ENCODE measurements around the gene CKS2. TPM values are rescaled to one million over a fixed set of nuclear protein-coding genes. Genes with fewer than 3 reads are reported as not detected.
"Not testable (repeated sequence)": the region's sequence is repeated elsewhere in the genome, so short reads cannot be mapped to it uniquely, and the experiment has no call there.

CKS2 gene
- polyA plus RNA-seq, 1 donor from 2014 or later = 48.5 TPM

GRCh38 chr9:89293014-89293413 is 18.0 kb upstream of the CKS2 start:
- no peaks in the 10 kb centered on the region for H3K79me2 ChIP-seq (replicated peaks; ENCODE audit: insufficient read depth, low read length)
- H3K9me2 ChIP-seq (ENCODE audit: insufficient read depth, low read length) = no peaks in the 10 kb centered on the region
- H3K4me3 ChIP-seq (ENCODE audit: low read length) = no peak overlapping the region
- H3K4me2 ChIP-seq (ENCODE audit: low read length) = no peak overlapping the region
- no peaks in the 10 kb centered on the region for H3K27me3 ChIP-seq (ENCODE audit: insufficient read depth, low read depth, low read length)
- no peaks in the 10 kb centered on the region for H3K9me3 ChIP-seq (ENCODE audit: low read length)
- no peaks in the 10 kb centered on the region for H4K20me1 ChIP-seq (ENCODE audit: insufficient read depth)
- no peak overlapping the region for H3K9ac ChIP-seq (ENCODE audit: low read length)
- H3K27ac ChIP-seq (ENCODE audit: low read length) = no peak overlapping the region
- no peak for TF ChIP-seq MXI1 (conservative IDR thresholded peaks at IDR 0.05; ENCODE audit: poor library complexity, severe bottlenecking)
- no peak for TF ChIP-seq EZH2 (IDR thresholded peaks at IDR 0.05; ENCODE audit: borderline replicate concordance, insufficient read depth, low read length, poor library complexity, severe bottlenecking)
- TF ChIP-seq TAF1 (IDR thresholded peaks at IDR 0.05; ENCODE audit: low read depth) = no peak
- TF ChIP-seq, protein P1, sequence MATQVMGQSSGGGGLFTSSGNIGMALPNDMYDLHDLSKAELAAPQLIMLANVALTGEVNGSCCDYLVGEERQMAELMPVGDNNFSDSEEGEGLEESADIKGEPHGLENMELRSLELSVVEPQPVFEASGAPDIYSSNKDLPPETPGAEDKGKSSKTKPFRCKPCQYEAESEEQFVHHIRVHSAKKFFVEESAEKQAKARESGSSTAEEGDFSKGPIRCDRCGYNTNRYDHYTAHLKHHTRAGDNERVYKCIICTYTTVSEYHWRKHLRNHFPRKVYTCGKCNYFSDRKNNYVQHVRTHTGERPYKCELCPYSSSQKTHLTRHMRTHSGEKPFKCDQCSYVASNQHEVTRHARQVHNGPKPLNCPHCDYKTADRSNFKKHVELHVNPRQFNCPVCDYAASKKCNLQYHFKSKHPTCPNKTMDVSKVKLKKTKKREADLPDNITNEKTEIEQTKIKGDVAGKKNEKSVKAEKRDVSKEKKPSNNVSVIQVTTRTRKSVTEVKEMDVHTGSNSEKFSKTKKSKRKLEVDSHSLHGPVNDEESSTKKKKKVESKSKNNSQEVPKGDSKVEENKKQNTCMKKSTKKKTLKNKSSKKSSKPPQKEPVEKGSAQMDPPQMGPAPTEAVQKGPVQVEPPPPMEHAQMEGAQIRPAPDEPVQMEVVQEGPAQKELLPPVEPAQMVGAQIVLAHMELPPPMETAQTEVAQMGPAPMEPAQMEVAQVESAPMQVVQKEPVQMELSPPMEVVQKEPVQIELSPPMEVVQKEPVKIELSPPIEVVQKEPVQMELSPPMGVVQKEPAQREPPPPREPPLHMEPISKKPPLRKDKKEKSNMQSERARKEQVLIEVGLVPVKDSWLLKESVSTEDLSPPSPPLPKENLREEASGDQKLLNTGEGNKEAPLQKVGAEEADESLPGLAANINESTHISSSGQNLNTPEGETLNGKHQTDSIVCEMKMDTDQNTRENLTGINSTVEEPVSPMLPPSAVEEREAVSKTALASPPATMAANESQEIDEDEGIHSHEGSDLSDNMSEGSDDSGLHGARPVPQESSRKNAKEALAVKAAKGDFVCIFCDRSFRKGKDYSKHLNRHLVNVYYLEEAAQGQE (IDR thresholded peaks at IDR 0.05; ENCODE audit: borderline replicate concordance) = no peak
- TF ChIP-seq, protein P2, sequence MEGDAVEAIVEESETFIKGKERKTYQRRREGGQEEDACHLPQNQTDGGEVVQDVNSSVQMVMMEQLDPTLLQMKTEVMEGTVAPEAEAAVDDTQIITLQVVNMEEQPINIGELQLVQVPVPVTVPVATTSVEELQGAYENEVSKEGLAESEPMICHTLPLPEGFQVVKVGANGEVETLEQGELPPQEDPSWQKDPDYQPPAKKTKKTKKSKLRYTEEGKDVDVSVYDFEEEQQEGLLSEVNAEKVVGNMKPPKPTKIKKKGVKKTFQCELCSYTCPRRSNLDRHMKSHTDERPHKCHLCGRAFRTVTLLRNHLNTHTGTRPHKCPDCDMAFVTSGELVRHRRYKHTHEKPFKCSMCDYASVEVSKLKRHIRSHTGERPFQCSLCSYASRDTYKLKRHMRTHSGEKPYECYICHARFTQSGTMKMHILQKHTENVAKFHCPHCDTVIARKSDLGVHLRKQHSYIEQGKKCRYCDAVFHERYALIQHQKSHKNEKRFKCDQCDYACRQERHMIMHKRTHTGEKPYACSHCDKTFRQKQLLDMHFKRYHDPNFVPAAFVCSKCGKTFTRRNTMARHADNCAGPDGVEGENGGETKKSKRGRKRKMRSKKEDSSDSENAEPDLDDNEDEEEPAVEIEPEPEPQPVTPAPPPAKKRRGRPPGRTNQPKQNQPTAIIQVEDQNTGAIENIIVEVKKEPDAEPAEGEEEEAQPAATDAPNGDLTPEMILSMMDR (IDR thresholded peaks at IDR 0.05; ENCODE audit: poor library complexity, severe bottlenecking) = no peak
- no peak for TF ChIP-seq EP300 (conservative IDR thresholded peaks at IDR 0.05; ENCODE audit: poor library complexity, severe bottlenecking)
- TF ChIP-seq POLR2AphosphoS5 (IDR thresholded peaks at IDR 0.05) = no peak
- no peak for TF ChIP-seq RAD21 (conservative IDR thresholded peaks at IDR 0.05)
- no peak for TF ChIP-seq SMC3 (conservative IDR thresholded peaks at IDR 0.05; ENCODE audit: poor library complexity)
- no peaks in the 10 kb centered on the region for H3K36me3 ChIP-seq (ENCODE audit: insufficient read depth, low read length)
- no peaks in the 10 kb centered on the region for H3F3A ChIP-seq (ENCODE audit: insufficient read depth, low read length, poor library complexity, severe bottlenecking)
- no peak overlapping the region for H2AFZ ChIP-seq (ENCODE audit: low read depth, low read length)

DNA sequence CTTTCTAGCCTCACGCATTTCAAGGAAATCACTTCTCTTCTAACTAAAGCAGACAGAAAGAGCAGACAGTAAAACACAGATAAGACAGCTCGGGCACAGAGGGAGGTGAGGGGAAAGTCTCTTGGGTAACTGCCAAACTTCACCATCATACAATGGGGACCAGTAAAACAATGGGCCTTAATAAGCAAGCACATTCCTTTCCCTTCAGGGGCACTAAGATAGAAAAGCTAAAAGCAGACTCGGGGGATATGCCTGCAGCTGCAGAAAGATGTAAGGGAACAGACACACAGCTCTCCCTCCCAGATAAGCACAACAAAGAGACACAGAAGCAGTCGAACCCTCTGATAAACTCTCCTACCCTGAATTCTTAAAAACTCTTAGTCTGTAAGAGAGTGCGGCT is 15.6 kb upstream of the CKS2 start:
- Histone ChIP-seq H3K4me3 (ENCODE audit: low read length) (no peak overlapping the region), H3K79me2 (replicated peaks; ENCODE audit: insufficient read depth, low read length) (no peaks in the 10 kb centered on the region), H2AFZ (ENCODE audit: low read depth, low read length) (no peak overlapping the region), H3K9ac (ENCODE audit: low read length) (no peak overlapping the region), H3K9me2 (ENCODE audit: insufficient read depth, low read length) (no peaks in the 10 kb centered on the region), H4K20me1 (ENCODE audit: insufficient read depth) (no peaks in the 10 kb centered on the region), H3K27me3 (ENCODE audit: insufficient read depth, low read depth, low read length) (no peaks in the 10 kb centered on the region), H3K27ac (ENCODE audit: low read length) (no peak overlapping the region), H3K36me3 (ENCODE audit: insufficient read depth, low read length) (no peaks in the 10 kb centered on the region), H3K9me3 (ENCODE audit: low read length) (no peaks in the 10 kb centered on the region), H3K4me2 (ENCODE audit: low read length) (no peak overlapping the region), H3F3A (ENCODE audit: insufficient read depth, low read length, poor library complexity, severe bottlenecking) (no peaks in the 10 kb centered on the region)
- TF ChIP-seq EZH2 (IDR thresholded peaks at IDR 0.05; ENCODE audit: borderline replicate concordance, insufficient read depth, low read length, poor library complexity, severe bottlenecking) = no peak
- no peak for TF ChIP-seq POLR2AphosphoS5 (IDR thresholded peaks at IDR 0.05)
- no peak for TF ChIP-seq EP300 (conservative IDR thresholded peaks at IDR 0.05; ENCODE audit: poor library complexity, severe bottlenecking)
- TF ChIP-seq, protein P2 (IDR thresholded peaks at IDR 0.05; ENCODE audit: poor library complexity, severe bottlenecking) = no peak
- no peak for TF ChIP-seq TAF1 (IDR thresholded peaks at IDR 0.05; ENCODE audit: low read depth)
- TF ChIP-seq MXI1 (conservative IDR thresholded peaks at IDR 0.05; ENCODE audit: poor library complexity, severe bottlenecking) = no peak
- TF ChIP-seq, protein P1 (IDR thresholded peaks at IDR 0.05; ENCODE audit: borderline replicate concordance) = no peak
- TF ChIP-seq RAD21 (conservative IDR thresholded peaks at IDR 0.05) = no peak
- TF ChIP-seq SMC3 (conservative IDR thresholded peaks at IDR 0.05; ENCODE audit: poor library complexity) = no peak

DNA sequence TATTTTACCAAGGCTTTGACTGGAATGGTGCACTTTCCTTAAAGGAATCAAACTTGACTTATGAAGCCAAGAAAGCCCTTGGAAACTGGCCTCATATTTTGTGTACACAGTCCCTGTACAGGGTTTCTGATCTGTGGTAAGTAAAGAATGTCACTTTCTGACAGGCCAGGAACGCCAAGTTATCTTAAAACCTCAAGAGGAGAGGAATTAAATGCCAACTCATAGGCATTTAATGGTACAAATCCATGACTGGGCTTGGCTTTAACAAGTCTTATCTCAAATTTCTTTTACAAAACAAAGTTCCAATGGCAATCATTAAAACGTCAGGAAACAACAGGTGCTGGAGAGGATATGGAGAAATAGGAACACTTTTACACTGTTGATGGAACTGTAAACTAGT is 9.0 kb upstream of the CKS2 start:
- not testable (repeated sequence) for H4K20me1 ChIP-seq (ENCODE audit: insufficient read depth); H3K27me3 ChIP-seq (ENCODE audit: insufficient read depth, low read depth, low read length); H3K36me3 ChIP-seq (ENCODE audit: insufficient read depth, low read length); H3K9ac ChIP-seq (ENCODE audit: low read length); H3K79me2 ChIP-seq (replicated peaks; ENCODE audit: insufficient read depth, low read length); H3F3A ChIP-seq (ENCODE audit: insufficient read depth, low read length, poor library complexity, severe bottlenecking); H3K9me2 ChIP-seq (ENCODE audit: insufficient read depth, low read length); H3K4me3 ChIP-seq (ENCODE audit: low read length); H3K9me3 ChIP-seq (ENCODE audit: low read length); H2AFZ ChIP-seq (ENCODE audit: low read depth, low read length); H3K27ac ChIP-seq (ENCODE audit: low read length); H3K4me2 ChIP-seq (ENCODE audit: low read length)
